HG02571 (cell line): ENCODE data around the gene UBE2L3.
"Not testable (repeated sequence)": the region's sequence is repeated elsewhere in the genome, so short reads cannot be mapped to it uniquely, and the experiment has no call there.

Source experiments
- ATAC-seq: cut with Tn5 transposase; IDR thresholded peaks from one replicate; pipeline ENCODE4 v1.9.1; 2021; ENCODE audit warnings: mild to moderate bottlenecking, moderate library complexity; ENCODE audit not compliant: unreplicated experiment

The UBE2L3 gene

GRCh38 chr22:21624880-21625791 is 57.6 kb downstream of the UBE2L3 start:
- ATAC-seq = no peak

- no peak for ATAC-seq
Measured at GRCh38 chr22:21626073-21626734, 58.7 kb downstream of the UBE2L3 start.

GRCh38 chr22:21626735-21627469 is 59.4 kb downstream of the UBE2L3 start:
- no peak for ATAC-seq

DNA sequence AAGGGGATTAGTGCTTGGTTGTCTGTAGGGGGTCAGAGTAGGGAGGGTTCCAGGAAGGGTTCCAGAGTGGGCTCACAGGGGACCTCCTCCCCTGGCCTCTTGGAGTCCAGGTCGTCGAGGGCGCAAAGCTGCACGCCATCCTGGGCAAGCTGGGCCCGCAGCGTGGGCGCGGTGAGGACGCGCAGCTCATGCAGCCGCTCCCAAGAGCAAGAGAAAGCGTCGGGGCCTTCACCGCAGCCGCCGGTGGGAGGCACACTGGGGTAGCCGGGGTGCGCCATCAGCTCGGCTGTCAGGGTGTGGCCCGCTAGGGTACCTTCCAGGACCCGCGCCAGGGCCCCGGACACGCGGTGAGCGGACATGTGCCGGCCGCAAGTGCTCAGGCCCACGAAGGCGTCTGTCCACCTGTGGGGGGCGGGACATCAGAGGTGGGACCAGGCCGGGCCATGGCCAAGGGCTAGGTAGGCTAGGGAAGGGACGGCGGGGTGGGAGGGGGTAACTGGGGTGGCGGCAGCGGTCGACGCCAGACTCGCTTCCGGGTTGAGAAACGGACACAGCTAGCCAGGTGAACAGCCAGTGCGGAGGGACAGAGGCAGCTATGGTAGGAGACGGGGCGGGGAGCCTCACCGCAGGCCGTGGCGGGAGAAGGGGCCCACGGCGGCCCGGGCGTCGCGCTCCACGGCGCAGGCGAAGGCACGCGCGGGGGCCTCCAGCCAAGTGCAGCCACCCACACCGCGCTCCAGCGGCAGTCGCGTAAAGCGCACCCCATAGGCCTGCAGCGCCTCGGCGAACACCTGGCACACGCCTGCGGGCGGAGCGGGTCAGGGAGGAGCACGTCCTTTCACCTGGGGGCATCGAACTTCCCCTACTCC is 61.1 kb downstream of the UBE2L3 start:
- peak; percentile 3 for ATAC-seq

DNA sequence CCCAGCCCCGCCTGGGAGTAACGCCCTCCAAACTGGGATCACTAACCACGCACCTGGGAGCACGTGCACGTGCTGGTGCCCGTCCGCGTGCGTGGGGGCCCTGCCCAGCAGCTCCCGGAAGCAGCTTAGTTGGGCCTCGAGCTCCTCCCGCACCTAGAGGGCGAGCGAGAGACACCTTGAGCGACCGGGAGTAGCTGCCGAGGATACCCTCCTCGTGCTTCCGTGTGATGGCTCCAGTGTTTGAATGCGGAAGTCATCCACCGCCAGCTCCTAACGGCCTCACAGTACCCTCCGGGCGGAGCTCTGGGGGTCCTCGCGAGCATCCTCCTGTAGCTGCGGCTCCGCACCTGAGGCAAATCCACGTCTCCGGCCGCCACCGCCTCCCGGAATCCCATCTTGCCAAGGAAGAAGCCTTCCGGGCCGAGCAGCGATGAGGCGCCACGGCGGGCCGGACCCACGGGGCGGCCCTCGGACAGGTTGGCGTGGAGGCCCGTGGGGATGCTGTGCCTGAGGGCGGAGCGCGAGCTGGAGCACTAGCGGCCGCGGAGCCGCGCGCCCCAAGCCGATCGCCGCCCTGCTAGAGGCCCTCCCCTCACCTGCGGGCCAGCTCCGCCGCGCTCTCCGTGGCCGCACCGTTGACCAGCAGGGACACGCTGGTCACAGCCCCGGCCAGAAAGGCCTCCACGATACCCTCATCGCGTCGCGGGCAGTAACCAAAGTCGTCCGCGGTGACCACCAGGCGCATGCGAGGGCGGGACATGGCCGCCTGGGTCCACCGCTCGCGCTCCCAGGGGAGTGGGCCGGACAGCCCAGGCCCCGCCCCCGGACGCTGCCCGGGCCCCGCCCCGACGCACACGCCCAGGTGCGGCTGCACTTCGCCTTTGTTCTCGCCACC is 62.0 kb downstream of the UBE2L3 start, which contains the start of gene YDJC:
Gene YDJC, minus strand, starts transcription at position 768 of the 895 bp plus-strand sequence. Its CDS starts 8 bp downstream, at position 760.
- peak; percentile 80 for ATAC-seq

DNA sequence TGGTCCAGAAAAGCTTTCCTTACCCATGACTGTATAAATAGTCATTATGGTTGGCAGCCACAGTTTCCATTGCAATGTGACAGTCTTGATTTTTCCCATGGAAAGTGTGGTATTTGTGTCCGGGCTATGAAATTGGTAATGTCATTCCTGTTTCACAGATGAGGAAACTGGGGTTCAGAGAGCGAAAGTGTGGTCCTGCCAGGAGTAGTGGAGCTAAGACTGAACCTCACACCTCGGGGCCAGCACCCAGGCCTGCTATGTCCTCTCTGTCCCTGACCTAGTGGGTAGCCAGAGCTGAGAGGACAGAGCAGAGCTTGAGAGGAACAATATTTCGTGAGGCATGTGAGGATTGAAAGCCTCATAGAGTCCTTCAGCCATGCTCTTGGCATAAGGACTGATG is 63.5 kb downstream of the UBE2L3 start:
- no peak for ATAC-seq

- no peak for ATAC-seq
Measured at GRCh38 chr22:21632237-21632895, 64.9 kb downstream of the UBE2L3 start, which contains the start of gene CCDC116. Gene CCDC116 (plus strand): TSS chr22:21632760. CDS start chr22:21633182, 422 bp downstream.

GRCh38 chr22:21632931-21633330 is 65.4 kb downstream of the UBE2L3 start:
- ATAC-seq = no peak

GRCh38 chr22:21633481-21633880 is 66.0 kb downstream of the UBE2L3 start:
- ATAC-seq = no peak

GRCh38 chr22:21634081-21634480 is 66.6 kb downstream of the UBE2L3 start:
- ATAC-seq = no peak

GRCh38 chr22:21634844-21635243 is 67.3 kb downstream of the UBE2L3 start:
- no peak for ATAC-seq

DNA sequence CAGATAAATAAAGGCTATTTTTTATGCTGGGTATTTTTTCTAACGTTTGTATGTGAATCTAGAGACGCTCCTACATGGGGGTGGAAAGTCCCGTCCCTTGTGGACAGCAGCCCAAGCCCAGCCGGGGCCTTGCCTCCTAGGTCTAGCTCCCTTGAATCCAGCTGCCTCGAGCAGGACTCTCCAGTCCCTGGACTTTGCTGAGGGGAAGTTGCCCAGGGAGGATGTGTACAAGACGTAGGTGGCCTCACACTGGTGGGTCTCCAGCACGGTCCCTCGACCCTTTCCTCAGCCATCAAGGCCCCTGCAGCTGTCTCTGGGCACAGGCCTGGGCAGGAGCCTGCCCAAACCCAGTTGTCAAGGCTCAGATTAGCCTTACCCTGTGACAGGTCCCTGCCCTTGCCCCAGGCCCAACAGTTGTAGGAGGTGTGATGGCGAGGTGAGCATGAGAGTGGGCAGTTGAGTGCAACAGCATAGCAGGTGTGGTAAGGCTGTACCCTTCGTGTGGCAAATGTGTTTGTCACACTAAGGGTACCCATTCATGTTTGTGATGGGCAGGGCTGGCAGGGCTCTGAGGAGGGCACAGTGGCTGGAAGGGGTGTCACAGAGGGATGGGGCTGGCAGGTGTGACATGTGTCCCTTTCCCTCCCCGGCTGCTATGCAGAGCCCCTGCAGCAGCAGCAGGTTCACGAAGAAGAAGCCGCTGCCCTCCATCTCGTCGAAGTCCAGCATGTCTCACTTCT is 68.4 kb downstream of the UBE2L3 start:
- no peak for ATAC-seq

- no peak for ATAC-seq
Measured at GRCh38 chr22:21636629-21637218, 69.2 kb downstream of the UBE2L3 start.

GRCh38 chr22:21637450-21637849 is 69.9 kb downstream of the UBE2L3 start:
- ATAC-seq = not testable (repeated sequence)

DNA sequence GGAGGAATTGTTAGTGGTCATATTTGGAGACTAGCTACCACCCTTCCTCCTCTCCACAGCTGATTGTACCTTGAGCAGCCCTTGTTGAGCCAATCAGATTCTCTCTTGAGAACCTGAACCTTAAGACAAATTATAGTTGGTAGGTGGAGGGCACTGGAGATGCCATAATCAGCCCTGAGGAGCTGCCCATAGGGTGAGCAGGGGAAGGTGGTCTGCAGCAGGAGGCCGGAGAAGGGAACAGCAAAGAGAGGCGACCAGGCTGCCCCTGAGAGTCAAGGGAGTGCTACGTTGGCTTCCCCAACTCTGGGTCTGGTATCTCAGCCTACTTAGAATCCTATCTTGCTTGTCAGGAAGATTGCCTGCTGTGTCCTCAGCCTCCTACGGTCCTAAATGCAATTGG is 71.8 kb downstream of the UBE2L3 start:
- ATAC-seq = no peak

DNA sequence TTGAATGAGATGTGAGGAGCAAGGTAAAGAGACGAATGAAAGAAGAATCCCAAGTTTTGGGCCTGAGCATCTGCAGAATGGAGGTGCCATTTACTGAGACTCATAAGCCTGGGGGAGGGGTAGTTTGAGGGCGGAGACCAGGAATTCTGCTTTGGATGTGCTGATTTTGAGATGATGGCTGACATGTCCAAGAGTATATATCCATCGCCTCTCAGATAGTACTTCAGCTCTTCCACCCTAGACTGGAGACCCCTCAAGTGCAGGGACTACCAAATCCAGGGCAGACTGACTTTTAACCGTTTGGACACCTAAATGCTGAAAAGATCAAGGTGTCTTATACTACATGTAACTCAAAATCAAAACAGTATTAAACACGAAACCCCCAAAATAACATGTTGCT is 73.3 kb downstream of the UBE2L3 start:
- ATAC-seq = no peak

DNA sequence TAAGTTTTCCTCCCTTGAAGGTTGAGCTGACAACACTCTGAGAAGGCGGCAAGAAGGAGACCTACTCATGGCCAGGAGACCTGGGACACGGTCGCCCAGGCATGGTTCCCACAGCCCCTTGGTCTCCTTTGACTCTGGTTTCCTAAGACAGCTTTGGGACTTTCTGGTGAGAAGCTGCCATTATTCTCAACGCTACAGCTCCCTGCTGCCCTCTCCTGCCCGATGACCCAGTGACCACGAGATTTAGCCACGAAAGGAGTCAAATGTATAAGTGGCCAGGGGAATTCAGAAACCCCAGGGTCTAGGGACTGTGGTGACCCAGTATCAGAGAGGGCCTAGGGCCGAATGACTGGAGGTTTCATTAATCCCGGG is 73.9 kb downstream of the UBE2L3 start:
- ATAC-seq = peak; percentile 4
